Measurements from ENCODE around the gene DNMT1.

The DNMT1 gene

DNA sequence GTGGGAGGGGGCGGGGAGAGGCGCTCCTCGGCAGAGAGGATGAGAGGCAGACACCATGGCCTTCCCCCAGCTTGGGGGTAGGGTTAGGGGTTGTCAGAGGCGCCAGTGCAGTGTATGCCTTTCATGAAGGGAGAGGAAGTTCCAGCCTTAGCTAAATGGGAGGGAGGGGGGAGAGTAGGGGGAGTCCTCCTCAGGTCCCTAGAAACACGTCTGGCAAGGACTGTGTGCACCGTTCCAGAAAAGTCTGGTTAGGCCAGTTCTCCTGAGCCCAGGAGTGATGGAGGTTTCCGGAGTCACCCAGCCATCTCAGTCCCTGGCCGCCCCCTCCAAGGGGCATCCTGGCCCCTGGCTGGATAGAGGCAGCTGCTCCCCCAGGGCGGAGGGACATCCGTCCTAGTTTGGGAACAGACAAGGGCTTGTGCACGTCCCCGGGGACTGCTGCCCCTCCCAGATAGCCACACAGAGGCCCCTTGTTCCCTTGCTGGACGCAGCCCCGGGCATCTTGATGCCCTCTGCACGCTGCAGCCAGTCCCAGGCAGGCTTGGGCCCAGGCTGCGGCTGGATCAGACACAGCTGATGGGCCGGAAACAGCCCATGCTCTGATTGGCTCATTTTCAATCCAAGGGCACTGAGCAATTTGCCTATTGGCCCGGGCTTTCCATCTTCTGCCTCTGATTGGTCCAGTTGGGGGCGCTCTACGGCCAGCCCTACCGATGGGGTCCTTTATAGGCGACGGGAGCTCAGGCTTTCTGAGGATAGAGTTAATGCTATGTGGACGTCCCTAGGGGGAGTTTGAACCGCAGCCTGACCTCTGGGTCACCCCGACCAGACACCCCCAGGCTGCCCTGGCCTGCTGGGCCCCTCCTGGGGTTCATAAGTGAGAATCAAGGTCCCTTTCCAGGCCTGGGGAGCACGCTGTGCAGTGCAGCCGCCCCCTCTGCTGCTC is 32.5 kb upstream of the DNMT1 start:
- Mint-ChIP-seq H3K36me3 (ENCODE audit: low read depth) (peaks cover 9% of the 10 kb centered on the region), H3K4me3 (no peak overlapping the region), H3K9me3 (no peaks in the 10 kb centered on the region), H3K27ac (no peak overlapping the region), H3K27me3 (no peaks in the 10 kb centered on the region), H3K4me1 (ENCODE audit: low read depth) (peaks cover 27% of the 10 kb centered on the region)

DNA sequence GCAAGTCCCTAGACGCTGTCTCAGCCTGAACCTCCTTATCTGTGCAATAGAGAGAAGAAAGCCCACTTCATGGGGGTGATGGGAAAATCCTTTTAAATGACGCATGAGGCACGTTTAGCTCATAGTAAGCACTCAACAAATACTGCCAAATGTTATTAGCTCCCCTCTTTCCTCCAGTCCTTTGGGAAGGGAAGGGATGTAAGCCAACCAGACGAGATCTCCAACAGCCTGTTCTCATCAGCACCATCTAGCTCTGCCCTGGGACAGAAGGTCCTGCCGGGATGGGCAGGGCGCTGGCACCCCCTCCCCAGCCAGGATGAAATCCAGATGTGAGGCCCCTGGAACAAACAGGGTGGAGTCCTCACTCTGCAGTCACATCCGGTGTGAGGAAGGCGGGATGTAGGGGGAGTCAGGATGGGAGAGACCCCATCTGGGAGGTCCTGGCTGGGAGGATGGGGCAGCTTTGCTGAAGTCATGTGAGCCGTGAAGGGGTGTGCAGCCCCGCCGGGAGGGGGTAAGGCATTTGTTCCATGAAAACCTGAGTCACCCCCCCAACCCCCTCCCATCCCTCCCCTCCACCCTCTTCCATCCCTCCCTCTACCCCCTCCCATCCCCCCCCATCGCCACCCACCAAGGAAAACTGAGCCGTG is 31.7 kb upstream of the DNMT1 start:
- H3K27ac Mint-ChIP-seq, result no peak overlapping the region
- H3K36me3 Mint-ChIP-seq (ENCODE audit: low read depth), result peaks cover 9% of the 10 kb centered on the region
- no peaks in the 10 kb centered on the region for H3K9me3 Mint-ChIP-seq
- peaks cover 23% of the 10 kb centered on the region for H3K4me1 Mint-ChIP-seq (ENCODE audit: low read depth)
- H3K4me3 Mint-ChIP-seq, result no peak overlapping the region
- no peaks in the 10 kb centered on the region for H3K27me3 Mint-ChIP-seq

DNA sequence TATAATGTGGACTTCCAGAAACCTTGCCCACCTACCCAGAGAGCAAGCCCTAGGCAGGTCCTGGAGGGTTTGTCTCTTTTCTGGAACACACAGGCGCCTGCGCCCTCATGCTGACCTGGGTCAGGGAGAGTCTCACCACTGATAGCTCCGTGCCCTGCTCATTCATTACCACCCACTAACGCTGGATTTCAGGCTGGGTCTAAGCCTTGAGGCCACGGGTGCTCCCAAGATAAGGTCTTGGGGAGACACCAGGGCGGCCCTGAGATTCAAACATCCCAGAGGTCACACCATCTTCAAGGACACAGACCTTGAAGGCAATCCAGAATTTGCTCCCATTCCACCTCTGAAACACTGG is 31.2 kb upstream of the DNMT1 start:
- Mint-ChIP-seq H3K4me1 (ENCODE audit: low read depth) (peaks cover 22% of the 10 kb centered on the region), H3K27ac (no peak overlapping the region), H3K27me3 (no peaks in the 10 kb centered on the region), H3K36me3 (ENCODE audit: low read depth) (peaks cover 9% of the 10 kb centered on the region), H3K4me3 (no peak overlapping the region), H3K9me3 (no peaks in the 10 kb centered on the region)

DNA sequence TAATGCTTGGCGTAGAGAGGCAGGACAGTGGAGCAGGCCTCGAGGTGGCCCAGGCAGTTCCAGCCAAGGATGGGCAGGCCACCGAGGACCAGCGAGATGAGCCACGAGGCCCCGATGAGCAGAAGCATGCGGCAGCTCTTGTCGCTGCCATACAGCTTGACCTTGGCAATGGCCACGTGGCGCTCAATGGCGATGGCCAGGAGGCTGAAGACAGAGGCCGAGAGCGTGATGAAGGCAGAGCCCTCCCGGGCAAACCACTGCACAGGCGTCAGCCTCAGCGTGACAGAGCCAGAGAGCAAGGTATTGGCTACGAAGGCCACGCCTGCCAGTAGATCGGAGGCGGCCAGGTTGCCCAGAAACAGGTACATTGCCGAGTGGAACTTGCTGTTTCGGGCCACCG is 29.6 kb upstream of the DNMT1 start:
- peak overlapping the region; percentile 37 for H3K27ac Mint-ChIP-seq
- peaks cover 18% of the 10 kb centered on the region for H3K4me1 Mint-ChIP-seq (ENCODE audit: low read depth)
- no peak overlapping the region for H3K4me3 Mint-ChIP-seq
- H3K9me3 Mint-ChIP-seq, result no peaks in the 10 kb centered on the region
- no peaks in the 10 kb centered on the region for H3K27me3 Mint-ChIP-seq
- H3K36me3 Mint-ChIP-seq (ENCODE audit: low read depth), result peaks cover 9% of the 10 kb centered on the region

DNA sequence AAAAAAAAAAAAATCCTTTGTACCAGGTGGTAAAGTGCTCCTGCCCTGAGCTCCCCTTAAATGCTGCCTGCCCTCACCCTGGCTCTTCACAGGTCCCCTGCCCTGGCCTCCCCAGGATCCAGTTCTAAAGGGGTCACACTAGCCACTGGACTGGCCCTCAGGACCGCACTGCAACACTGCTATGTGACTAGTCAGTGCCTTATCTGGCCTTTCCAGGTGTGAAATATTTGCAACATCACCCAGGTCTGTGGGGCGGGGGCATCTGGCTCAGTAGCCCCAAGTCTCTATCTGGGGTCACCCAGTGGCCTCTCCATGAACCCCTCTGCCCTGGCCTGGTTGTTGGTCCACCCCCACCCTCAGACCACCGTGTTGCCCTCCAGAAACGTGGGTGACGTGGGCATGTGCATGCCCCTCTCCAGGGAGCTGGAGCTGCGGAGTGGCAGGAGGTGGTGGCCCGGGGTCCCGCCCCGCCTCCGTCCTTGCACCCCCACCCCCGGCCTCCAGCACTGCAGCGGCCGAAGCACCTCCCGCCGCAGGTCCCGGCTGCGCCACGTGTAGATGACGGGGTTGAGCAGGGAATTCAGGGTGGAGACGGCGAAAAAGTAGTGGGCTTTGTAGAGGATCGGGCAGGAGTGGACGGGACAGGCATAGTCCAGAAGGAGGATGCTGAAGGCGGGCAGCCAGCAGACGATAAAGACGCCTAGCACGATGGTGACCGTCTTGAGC is 28.9 kb upstream of the DNMT1 start:
- Mint-ChIP-seq H3K4me3 (no peak overlapping the region), H3K27ac (peak overlapping the region; percentile 37), H3K36me3 (ENCODE audit: low read depth) (peaks cover 9% of the 10 kb centered on the region), H3K9me3 (no peaks in the 10 kb centered on the region), H3K27me3 (no peaks in the 10 kb centered on the region), H3K4me1 (ENCODE audit: low read depth) (peaks cover 15% of the 10 kb centered on the region)

DNA sequence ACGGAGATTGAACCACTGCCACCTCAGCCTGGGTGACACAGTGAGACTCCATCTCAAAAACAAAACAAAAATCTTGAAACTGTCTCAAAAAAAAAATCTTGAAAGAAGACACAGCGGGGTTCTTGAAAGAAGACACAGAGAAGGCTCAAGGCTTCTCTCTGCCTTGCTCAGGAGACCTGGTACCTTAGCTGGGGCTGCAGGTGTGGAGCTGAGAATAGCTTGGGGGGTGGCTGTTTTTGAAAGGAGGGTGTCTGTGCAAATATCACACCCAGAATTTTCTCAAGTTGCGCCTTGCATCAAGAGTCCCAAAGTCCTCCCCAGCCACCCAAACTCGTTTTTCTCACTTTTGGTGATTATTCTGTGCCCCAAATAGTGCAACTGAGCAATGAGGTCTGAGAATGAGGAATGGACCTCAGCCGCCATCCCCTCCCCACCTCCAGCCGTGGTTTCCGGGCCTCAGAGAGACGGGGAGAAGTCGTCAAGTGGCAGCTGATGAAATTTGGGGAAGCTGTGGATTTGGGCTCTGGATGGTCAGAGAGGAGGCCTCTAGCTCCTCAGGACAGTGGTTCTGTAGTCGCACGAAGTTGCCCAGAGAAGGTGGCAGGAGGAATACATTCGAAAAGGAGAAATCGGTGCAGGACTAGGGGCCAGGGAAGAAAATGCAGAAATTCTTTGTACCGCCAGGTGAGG is 27.6 kb upstream of the DNMT1 start:
- Mint-ChIP-seq H3K4me3 (no peak overlapping the region), H3K27me3 (no peaks in the 10 kb centered on the region), H3K4me1 (ENCODE audit: low read depth) (peaks cover 13% of the 10 kb centered on the region), H3K27ac (no peak overlapping the region), H3K36me3 (ENCODE audit: low read depth) (peaks cover 9% of the 10 kb centered on the region), H3K9me3 (no peaks in the 10 kb centered on the region)

DNA sequence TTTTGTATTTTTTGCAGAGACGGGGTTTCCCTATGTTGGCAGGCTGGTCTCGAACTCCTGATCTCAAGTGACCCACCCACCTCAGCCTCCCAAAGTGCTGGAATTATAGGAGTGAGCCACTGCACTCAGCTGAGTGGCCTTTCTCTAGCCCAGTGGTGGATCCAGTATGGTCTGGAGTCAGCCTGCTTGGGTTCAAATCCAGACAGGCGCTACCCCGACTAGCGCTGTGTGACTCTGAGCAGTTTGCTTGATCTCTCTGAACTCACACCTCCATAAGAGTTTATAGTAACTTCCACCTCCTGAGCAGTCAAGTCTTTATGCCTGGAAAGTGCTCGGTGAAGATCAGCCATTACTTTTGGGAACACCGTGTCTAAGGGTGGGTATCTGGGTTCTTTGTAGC is 25.9 kb upstream of the DNMT1 start:
- H3K36me3 Mint-ChIP-seq (ENCODE audit: low read depth), result peaks cover 9% of the 10 kb centered on the region
- no peak overlapping the region for H3K4me3 Mint-ChIP-seq
- no peaks in the 10 kb centered on the region for H3K9me3 Mint-ChIP-seq
- H3K27me3 Mint-ChIP-seq, result no peaks in the 10 kb centered on the region
- no peak overlapping the region for H3K27ac Mint-ChIP-seq
- H3K4me1 Mint-ChIP-seq (ENCODE audit: low read depth), result peaks cover 13% of the 10 kb centered on the region

DNA sequence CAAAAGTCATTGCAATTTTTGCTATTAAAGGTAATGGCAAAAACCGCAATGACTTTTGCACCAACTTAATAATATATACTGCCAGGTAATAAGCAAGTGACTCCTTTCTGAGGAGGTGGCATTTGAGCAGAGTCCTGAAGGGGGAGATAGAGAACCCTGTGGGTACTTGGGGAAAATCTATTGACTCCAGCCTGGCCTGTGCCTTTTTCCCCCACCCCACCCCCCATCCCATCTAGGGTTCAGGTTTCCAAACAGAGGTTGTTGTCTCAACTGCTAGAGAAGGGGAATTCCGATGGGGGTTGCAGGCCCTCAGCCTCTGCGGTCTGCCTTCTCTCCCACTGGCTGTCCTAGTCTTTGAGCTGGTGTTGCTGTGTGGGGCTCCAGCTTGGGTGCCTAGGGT is 24.9 kb upstream of the DNMT1 start:
- no peak overlapping the region for H3K27ac Mint-ChIP-seq
- peaks cover 9% of the 10 kb centered on the region for H3K36me3 Mint-ChIP-seq (ENCODE audit: low read depth)
- H3K27me3 Mint-ChIP-seq, result no peaks in the 10 kb centered on the region
- no peaks in the 10 kb centered on the region for H3K9me3 Mint-ChIP-seq
- H3K4me1 Mint-ChIP-seq (ENCODE audit: low read depth), result peaks cover 13% of the 10 kb centered on the region
- no peak overlapping the region for H3K4me3 Mint-ChIP-seq

DNA sequence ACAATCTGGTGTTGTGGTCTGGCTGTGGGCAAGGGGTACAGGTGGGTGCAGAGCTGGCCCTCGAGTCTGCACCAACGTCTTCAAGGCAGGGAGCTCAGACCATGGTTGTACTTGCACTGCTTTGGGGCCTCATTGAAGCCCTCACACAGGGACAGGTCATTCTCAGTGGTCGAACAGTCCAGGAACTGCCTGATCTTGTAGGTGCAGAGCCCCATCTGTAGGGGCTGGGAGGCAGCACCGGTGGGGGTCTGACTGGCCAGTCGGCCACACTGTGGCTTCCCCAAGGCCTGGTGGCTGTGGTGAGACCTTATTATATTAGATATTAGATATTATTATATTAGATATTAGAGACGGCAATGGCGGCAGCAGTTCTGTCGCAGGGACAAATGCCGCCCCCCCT is 22.3 kb upstream of the DNMT1 start:
- no peaks in the 10 kb centered on the region for H3K27me3 Mint-ChIP-seq
- no peaks in the 10 kb centered on the region for H3K9me3 Mint-ChIP-seq
- H3K4me1 Mint-ChIP-seq (ENCODE audit: low read depth), result peaks cover 13% of the 10 kb centered on the region
- H3K4me3 Mint-ChIP-seq, result no peak overlapping the region
- H3K27ac Mint-ChIP-seq, result no peak overlapping the region
- H3K36me3 Mint-ChIP-seq (ENCODE audit: low read depth), result no peaks in the 10 kb centered on the region

DNA sequence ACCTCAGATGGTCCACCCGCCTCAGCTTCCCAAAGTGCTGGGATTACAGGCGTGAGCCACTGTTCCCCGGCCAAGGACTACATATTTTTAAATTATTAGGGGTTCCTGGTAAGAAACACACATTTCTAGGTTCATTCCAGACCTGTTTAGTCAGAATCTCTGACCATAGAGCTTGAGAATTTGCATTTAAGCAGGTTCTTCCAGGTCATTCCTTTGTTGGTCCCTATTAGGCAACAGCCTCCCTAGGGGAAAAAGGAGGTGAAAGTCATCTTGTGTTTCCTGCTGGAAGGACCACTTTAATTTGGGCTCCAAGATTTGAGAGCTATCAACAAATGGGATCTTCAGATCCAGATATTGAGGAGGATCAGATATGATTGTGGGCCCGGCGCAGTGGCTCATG is 20.0 kb upstream of the DNMT1 start:
- Mint-ChIP-seq H3K9me3 (no peaks in the 10 kb centered on the region), H3K4me1 (ENCODE audit: low read depth) (peaks cover 7% of the 10 kb centered on the region), H3K27ac (no peak overlapping the region), H3K4me3 (no peak overlapping the region), H3K27me3 (no peaks in the 10 kb centered on the region), H3K36me3 (ENCODE audit: low read depth) (no peaks in the 10 kb centered on the region)

DNA sequence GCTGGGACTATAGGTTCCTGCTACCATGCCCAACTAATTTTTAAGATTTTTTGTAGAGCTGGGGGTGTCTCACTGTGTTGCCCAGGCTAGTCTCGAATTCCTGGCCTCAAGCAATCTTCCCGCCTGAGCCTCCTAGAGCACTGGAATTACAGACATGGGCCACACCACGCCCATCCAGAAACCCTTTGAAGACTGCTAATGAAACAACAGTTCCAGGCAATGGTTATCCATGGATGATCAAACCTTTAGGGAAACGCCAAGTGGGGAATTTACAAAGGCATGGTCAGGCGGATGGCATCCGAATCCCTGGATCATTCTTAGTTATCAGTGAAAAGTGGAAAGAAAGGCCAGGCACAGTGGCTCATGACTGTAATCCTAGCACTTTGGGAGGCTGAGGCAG is 16.9 kb upstream of the DNMT1 start:
- no peaks in the 10 kb centered on the region for H3K9me3 Mint-ChIP-seq
- no peaks in the 10 kb centered on the region for H3K27me3 Mint-ChIP-seq
- no peaks in the 10 kb centered on the region for H3K4me1 Mint-ChIP-seq (ENCODE audit: low read depth)
- H3K36me3 Mint-ChIP-seq (ENCODE audit: low read depth), result no peaks in the 10 kb centered on the region
- no peak overlapping the region for H3K4me3 Mint-ChIP-seq
- no peak overlapping the region for H3K27ac Mint-ChIP-seq

DNA sequence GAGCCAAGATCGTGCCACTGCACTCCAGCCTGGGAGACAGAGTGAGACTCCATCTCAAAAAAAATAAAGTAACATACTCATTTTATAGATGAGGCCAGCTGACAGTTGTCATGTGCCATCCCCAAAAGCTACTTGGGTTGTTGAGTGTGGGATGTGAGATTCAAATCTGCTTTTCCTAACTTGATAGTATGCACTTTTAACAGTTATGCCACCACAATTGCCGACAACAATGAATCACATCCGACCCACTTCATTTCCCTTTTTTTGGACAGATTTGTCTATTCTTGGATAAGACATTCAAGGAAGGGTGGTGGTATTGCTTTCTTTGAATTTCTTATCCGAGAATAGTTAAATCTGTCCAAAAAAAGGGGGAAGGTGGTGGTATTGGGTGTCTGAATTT is 16.3 kb upstream of the DNMT1 start:
- H3K9me3 Mint-ChIP-seq, result no peaks in the 10 kb centered on the region
- no peaks in the 10 kb centered on the region for H3K27me3 Mint-ChIP-seq
- no peak overlapping the region for H3K27ac Mint-ChIP-seq
- H3K4me3 Mint-ChIP-seq, result no peak overlapping the region
- no peaks in the 10 kb centered on the region for H3K36me3 Mint-ChIP-seq (ENCODE audit: low read depth)
- no peaks in the 10 kb centered on the region for H3K4me1 Mint-ChIP-seq (ENCODE audit: low read depth)

DNA sequence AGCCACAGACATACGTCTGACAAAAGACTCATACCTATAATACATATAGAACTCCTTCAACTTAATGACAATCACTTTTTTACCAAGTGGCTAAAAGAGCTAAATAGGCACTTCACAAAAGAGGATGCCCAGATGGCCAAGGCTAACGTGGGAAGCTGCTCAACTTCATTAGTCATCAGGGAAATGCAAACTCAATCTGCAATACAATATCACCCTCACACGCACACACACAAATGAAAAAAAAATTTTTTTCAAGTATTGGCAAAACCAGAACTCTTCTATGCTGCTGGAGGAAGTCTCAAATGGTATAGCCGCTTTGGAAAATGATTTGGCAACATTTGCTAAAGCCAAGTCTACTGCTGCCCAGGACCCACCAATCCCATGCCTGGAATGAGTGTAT is 14.6 kb upstream of the DNMT1 start:
- H3K27ac Mint-ChIP-seq, result no peak overlapping the region
- no peaks in the 10 kb centered on the region for H3K9me3 Mint-ChIP-seq
- no peaks in the 10 kb centered on the region for H3K36me3 Mint-ChIP-seq (ENCODE audit: low read depth)
- H3K4me3 Mint-ChIP-seq, result no peak overlapping the region
- no peaks in the 10 kb centered on the region for H3K27me3 Mint-ChIP-seq
- no peaks in the 10 kb centered on the region for H3K4me1 Mint-ChIP-seq (ENCODE audit: low read depth)

DNA sequence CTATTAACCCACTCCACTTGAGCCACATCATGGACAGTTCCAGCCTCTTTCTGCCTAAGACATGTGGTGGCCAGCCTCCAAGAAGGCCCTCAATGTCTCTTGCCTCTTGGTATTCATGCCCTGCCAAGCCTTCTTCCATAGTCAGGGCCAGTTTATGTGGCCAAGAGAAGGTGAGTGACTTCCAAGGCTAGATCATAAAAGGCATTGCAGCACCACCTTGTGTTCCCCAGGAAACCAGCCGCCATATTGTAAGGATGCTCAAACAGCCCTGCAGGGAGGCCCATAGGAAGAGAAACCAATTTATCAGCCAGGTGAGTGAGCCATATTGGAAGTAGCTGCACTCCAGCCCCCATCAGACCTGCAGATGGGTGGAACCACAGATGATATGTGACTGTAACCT is 12.3 kb upstream of the DNMT1 start:
- no peaks in the 10 kb centered on the region for H3K9me3 Mint-ChIP-seq
- no peaks in the 10 kb centered on the region for H3K36me3 Mint-ChIP-seq (ENCODE audit: low read depth)
- no peaks in the 10 kb centered on the region for H3K27me3 Mint-ChIP-seq
- H3K4me3 Mint-ChIP-seq, result no peak overlapping the region
- no peaks in the 10 kb centered on the region for H3K4me1 Mint-ChIP-seq (ENCODE audit: low read depth)
- no peak overlapping the region for H3K27ac Mint-ChIP-seq

Data from stimulated activated naive CD8-positive, alpha-beta T cell treated with anti-CD3 and anti-CD28 coated beads, Interleukin-15, Interleukin-2, amounts not matched to agents 100 ng/mL and 50 ng/mL, for 24 hours (primary cell).